ENCODE results near the gene ASGR1.

The ASGR1 gene

GRCh38 chr17:7141824-7142223 lies 37.3 kb downstream of the ASGR1 start:
- no peak overlapping the region for H3K4me3 ChIP-seq (ENCODE audit: low read length)

GRCh38 chr17:7139400-7139799 lies 39.8 kb downstream of the ASGR1 start:
- H3K4me3 ChIP-seq (ENCODE audit: low read length): no peak overlapping the region
- no peak for TF ChIP-seq CTCF (IDR thresholded peaks at IDR 0.05; ENCODE audit: insufficient read depth, low read depth, low read length, missing control alignments)
- no peak for DNase-seq (ENCODE audit: low read depth)

More at GRCh38 chr17:7141824-7142223, 37.3 kb downstream of the ASGR1 start:
- TF ChIP-seq CTCF (IDR thresholded peaks at IDR 0.05; ENCODE audit: insufficient read depth, low read depth, low read length, missing control alignments): no peak
- peak; percentile 87 for DNase-seq (ENCODE audit: low read depth)

- no peak overlapping the region for H3K4me3 ChIP-seq (ENCODE audit: low read length)
- DNase-seq (ENCODE audit: low read depth): peak; percentile 50
These were observed 40.3 kb downstream of the ASGR1 start for GRCh38 chr17:7138800-7139381.

DNA sequence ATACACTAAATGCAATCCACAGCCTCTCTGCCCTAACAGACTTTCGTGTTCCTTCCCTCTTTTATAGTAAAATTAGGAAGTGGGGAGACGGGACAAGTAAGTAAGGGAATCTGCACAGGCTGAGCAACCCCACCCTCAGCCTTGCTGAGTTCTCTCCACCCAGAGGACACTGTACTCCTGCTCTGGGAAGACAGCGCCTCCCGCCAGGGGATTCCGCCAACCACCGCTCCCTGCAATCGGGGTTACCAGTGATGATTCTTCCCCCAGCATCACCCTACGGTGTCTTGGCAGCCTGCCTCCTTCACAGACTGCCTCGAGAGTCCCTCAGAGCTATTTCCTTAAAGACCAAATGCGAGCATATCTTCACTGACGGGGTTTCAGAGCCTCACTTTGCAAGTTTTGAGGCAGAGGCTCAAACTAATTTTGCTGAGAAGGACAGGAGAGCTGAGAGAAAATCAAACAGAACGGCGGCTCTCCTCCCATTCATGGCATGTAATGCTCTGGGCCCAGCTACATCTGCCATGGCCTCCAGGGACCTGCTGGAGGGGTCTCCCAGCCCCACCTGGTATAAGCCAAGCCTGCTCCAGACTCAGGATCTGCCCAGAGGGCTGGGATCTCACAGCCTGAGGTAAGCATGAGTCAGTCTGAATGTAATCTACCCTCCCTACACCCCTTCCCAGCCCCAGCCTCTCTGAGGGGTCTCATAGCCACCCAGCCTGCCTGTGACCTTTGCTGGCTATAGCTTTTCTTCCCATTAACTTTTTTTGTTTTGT lies 41.8 kb downstream of the ASGR1 start:
- no peak for DNase-seq (ENCODE audit: low read depth)
- no peak overlapping the region for H3K4me3 ChIP-seq (ENCODE audit: low read length)
- no peak for TF ChIP-seq CTCF (IDR thresholded peaks at IDR 0.05; ENCODE audit: insufficient read depth, low read depth, low read length, missing control alignments)

More at GRCh38 chr17:7138800-7139381, 40.3 kb downstream of the ASGR1 start:
- no peak for TF ChIP-seq CTCF (IDR thresholded peaks at IDR 0.05; ENCODE audit: insufficient read depth, low read depth, low read length, missing control alignments)

GRCh38 chr17:7136266-7136877 lies 42.8 kb downstream of the ASGR1 start:
- H3K4me3 ChIP-seq (ENCODE audit: low read length): no peak overlapping the region
- peak; percentile 76 for DNase-seq (ENCODE audit: low read depth)
- TF ChIP-seq CTCF (IDR thresholded peaks at IDR 0.05; ENCODE audit: insufficient read depth, low read depth, low read length, missing control alignments): peak; percentile 90

- no peak for DNase-seq (ENCODE audit: low read depth)
- TF ChIP-seq CTCF (IDR thresholded peaks at IDR 0.05; ENCODE audit: insufficient read depth, low read depth, low read length, missing control alignments): no peak
- H3K4me3 ChIP-seq (ENCODE audit: low read length): no peak overlapping the region
These were observed 45.3 kb downstream of the ASGR1 start for GRCh38 chr17:7133916-7134315.
